ENCODE results near the gene G6PC3. TPM values are rescaled to one million over a fixed set of nuclear protein-coding genes. Genes with fewer than 3 reads are reported as not detected.
A peak's percentile ranks its signal among the peaks of the same experiment; 100 is the strongest.
"Not testable (repeated sequence)": the region's sequence is repeated elsewhere in the genome, so short reads cannot be mapped to it uniquely, and the experiment has no call there.

G6PC3 gene, protein sequence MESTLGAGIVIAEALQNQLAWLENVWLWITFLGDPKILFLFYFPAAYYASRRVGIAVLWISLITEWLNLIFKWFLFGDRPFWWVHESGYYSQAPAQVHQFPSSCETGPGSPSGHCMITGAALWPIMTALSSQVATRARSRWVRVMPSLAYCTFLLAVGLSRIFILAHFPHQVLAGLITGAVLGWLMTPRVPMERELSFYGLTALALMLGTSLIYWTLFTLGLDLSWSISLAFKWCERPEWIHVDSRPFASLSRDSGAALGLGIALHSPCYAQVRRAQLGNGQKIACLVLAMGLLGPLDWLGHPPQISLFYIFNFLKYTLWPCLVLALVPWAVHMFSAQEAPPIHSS
- polyA plus RNA-seq (2012; ENCODE audit: insufficient read depth, insufficient read length, low read depth) = 92.3 TPM

DNA sequence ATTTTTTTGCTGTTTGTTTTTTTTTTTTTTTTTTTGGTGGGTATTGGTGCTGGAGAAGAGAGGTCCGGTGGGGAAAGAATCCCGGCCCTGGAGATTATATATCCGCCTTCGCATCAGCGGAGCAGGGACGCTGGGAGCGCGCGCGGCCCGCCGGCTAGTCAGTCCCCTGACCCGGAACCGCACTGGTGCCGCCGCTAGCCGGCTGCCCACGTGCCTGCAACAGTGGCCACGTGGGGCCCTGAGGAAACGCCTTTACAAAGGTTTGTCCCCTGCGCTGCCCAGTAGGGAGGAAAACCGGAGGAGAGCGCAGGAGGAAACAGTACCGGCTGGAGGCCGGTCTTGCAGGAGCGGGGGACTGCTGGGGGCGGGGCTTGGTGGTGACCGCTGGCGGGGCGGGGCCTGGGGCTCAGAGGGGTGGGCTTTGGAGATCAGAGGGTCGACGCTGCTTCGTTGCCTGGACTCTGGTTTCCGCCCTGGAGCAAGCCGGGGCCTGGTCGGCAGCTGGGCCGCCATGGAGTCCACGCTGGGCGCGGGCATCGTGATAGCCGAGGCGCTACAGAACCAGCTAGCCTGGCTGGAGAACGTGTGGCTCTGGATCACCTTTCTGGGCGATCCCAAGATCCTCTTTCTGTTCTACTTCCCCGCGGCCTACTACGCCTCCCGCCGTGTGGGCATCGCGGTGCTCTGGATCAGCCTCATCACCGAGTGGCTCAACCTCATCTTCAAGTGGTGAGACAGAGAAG is at the start of gene G6PC3:
Gene G6PC3 (plus strand): TSS at position 281 of the 743 bp plus-strand sequence. CDS start 231 bp downstream, at position 512.
- peak; percentile 99 for DNase-seq

GRCh38 chr17:44021227-44021626 is 49.3 kb upstream of the G6PC3 start:
- not testable (repeated sequence) for DNase-seq; H3K4me3 ChIP-seq (ENCODE audit: low read depth, low read length); H3K9me3 ChIP-seq; H3K27me3 ChIP-seq
- Histone ChIP-seq H3K36me3 (peaks cover 19% of the 10 kb centered on the region), H3K4me1 (peaks cover 63% of the 10 kb centered on the region)

More for the DNA sequence above, at the start of gene G6PC3:
- Histone ChIP-seq H3K4me1 (peaks cover 3% of the 10 kb centered on the region; the same call in 1 of the 2 replicates), H3K36me3 (peaks cover 16% of the 10 kb centered on the region), H3K27me3 (no peaks in the 10 kb centered on the region), H3K4me3 (ENCODE audit: low read depth, low read length) (peak within 1 kb of the TSS; percentile 79), H3K9me3 (no peaks in the 10 kb centered on the region)
- TF ChIP-seq, protein P1, sequence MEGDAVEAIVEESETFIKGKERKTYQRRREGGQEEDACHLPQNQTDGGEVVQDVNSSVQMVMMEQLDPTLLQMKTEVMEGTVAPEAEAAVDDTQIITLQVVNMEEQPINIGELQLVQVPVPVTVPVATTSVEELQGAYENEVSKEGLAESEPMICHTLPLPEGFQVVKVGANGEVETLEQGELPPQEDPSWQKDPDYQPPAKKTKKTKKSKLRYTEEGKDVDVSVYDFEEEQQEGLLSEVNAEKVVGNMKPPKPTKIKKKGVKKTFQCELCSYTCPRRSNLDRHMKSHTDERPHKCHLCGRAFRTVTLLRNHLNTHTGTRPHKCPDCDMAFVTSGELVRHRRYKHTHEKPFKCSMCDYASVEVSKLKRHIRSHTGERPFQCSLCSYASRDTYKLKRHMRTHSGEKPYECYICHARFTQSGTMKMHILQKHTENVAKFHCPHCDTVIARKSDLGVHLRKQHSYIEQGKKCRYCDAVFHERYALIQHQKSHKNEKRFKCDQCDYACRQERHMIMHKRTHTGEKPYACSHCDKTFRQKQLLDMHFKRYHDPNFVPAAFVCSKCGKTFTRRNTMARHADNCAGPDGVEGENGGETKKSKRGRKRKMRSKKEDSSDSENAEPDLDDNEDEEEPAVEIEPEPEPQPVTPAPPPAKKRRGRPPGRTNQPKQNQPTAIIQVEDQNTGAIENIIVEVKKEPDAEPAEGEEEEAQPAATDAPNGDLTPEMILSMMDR (IDR thresholded peaks at IDR 0.05; ENCODE audit: low read depth, low read length) = 0 out of 2 replicates have a peak, but pooled peaks have one; percentile 5

DNA sequence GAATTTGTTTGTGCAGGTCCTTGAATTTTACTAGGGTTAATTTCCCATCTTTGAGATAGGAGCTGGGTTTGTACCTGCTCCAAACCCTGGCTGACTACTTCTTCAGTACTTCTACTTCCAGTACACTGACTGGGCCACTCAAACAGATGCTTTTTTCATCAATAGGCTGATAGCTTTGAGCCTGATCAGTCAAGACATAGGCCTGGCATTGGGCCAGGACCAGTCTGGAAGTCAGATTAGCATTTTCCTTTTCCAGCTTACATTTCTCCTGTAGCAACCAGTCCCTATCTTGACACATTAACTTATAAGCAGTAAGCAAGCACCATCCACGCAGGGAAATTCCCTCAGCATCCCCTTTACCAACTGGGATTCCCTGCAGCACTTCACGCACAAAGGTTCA is 48.3 kb upstream of the G6PC3 start:
- Histone ChIP-seq H3K4me1 (peaks cover 65% of the 10 kb centered on the region), H3K36me3 (peaks cover 19% of the 10 kb centered on the region), H3K4me3 (ENCODE audit: low read depth, low read length) (peak overlapping the region; percentile 2; the same call in 1 of the 2 replicates), H3K27me3 (no peaks in the 10 kb centered on the region), H3K9me3 (no peaks in the 10 kb centered on the region)
- TF ChIP-seq, protein P1 (IDR thresholded peaks at IDR 0.05; ENCODE audit: low read depth, low read length) = no peak
- DNase-seq = peak; percentile 59

DNA sequence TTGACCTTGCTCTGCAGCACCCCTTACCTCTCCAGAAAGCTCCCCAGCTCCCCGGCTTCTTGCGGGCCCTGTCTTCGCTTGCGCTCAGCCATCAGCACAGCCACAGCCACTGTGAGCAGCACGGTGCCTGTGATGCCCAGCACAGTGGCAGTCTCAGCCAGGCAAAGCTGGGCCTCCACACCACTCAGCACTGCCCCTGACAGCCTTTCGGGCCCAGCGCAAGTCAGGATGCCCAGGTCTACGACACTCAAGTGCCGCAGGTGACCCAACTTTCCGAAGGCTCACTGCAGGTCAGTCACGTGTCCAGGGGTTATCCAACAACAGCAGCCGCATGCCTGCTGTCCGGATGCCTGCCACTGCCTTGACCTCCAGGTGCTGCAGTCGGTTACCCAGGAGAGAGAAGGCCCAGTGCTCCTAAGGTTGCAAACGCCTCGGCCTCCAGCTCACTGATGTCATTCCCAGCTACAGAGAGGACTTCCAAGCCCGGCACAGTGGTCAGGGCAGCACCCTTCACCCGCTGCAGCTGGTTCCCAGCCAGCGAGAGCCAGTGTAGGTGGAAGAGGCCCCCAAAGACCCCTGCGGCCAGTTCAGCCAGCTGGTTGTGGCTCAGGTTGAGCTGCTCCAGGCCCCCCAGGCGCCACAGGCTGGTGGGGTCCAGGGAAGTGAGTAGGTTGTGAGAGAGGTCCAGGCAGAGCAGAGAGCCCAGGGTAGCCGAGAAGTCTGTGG is 46.8 kb upstream of the G6PC3 start:
- peaks cover 60% of the 10 kb centered on the region for H3K4me1 ChIP-seq
- TF ChIP-seq, protein P1 (IDR thresholded peaks at IDR 0.05; ENCODE audit: low read depth, low read length) = no peak
- no peaks in the 10 kb centered on the region for H3K9me3 ChIP-seq
- H3K4me3 ChIP-seq (ENCODE audit: low read depth, low read length) = peak overlapping the region; percentile 22
- peaks cover 19% of the 10 kb centered on the region for H3K36me3 ChIP-seq
- no peaks in the 10 kb centered on the region for H3K27me3 ChIP-seq
- DNase-seq = no peak

DNA sequence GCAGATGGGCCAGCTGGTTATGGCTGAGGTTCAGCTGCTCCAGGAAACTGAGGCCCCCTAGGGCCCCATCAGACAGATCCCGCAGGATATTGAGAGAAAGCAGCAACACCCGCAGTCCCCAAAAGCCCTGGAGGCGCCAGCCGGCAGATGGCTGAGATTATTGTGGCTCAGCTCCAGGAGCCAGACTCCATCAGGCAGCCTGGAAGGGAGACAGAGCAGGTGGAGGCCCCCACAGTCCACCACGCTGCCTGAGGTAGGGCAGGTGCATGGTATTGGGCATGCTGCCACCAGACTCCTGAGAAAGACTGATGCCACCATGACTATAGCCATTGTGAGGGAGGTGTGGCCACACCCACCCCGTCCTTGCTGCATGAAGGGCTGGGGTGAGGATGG is 46.3 kb upstream of the G6PC3 start:
- peak; percentile 87 for DNase-seq
- TF ChIP-seq, protein P1 (IDR thresholded peaks at IDR 0.05; ENCODE audit: low read depth, low read length) = no peak
- Histone ChIP-seq H3K9me3 (no peaks in the 10 kb centered on the region), H3K4me3 (ENCODE audit: low read depth, low read length) (peak overlapping the region; percentile 22; the same call in 1 of the 2 replicates), H3K36me3 (peaks cover 23% of the 10 kb centered on the region), H3K27me3 (no peaks in the 10 kb centered on the region), H3K4me1 (peaks cover 56% of the 10 kb centered on the region)

DNA sequence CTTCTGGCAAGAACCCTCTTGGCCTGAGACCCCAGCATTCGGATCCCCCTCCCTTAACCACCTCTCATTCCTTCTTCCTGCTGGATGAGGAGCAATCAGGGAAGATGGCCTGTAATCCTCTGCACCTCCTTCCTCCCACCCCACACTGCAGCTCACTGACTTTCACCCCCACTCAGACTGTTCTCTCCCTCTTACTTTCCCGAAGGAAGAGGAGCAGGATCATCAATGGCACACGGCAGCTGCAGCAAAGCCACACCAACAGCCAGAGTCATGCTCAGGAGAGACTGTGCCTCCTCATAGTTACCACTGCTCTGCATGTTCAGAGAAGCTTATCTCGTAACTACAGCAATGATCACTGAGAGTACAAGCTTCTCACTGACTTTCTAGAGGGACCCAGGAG is 45.7 kb upstream of the G6PC3 start:
- H3K4me3 ChIP-seq (ENCODE audit: low read depth, low read length) = no peak overlapping the region
- peaks cover 52% of the 10 kb centered on the region for H3K4me1 ChIP-seq
- TF ChIP-seq, protein P1 (IDR thresholded peaks at IDR 0.05; ENCODE audit: low read depth, low read length) = no peak
- no peaks in the 10 kb centered on the region for H3K9me3 ChIP-seq
- peaks cover 23% of the 10 kb centered on the region for H3K36me3 ChIP-seq
- no peak for DNase-seq
- no peaks in the 10 kb centered on the region for H3K27me3 ChIP-seq
